ENCODE data around the gene GPX3.

GPX3 gene

GRCh38 chr5:150999704-151000442, 20.5 kb upstream of the GPX3 start:
- H3K27ac ChIP-seq, result no peak overlapping the region
- no peak for TF ChIP-seq CTCF (IDR thresholded peaks at IDR 0.05)
- TF ChIP-seq ZFX (IDR thresholded peaks at IDR 0.05; ENCODE audit: borderline replicate concordance), result no peak

- no peak overlapping the region for H3K27ac ChIP-seq
- no peak for TF ChIP-seq CTCF (IDR thresholded peaks at IDR 0.05)
- no peak for TF ChIP-seq ZFX (IDR thresholded peaks at IDR 0.05; ENCODE audit: borderline replicate concordance)
Observed at GRCh38 chr5:151001436-151001835, 19.0 kb upstream of the GPX3 start.

GRCh38 chr5:151002250-151002649, 18.1 kb upstream of the GPX3 start:
- no peak overlapping the region for H3K27ac ChIP-seq
- peak; percentile 41 for TF ChIP-seq CTCF (IDR thresholded peaks at IDR 0.05)
- TF ChIP-seq ZFX (IDR thresholded peaks at IDR 0.05; ENCODE audit: borderline replicate concordance), result no peak

GRCh38 chr5:151002681-151003502, 17.5 kb upstream of the GPX3 start:
- no peak overlapping the region for H3K27ac ChIP-seq
- TF ChIP-seq CTCF (IDR thresholded peaks at IDR 0.05) (no peak; the same call in 1 of the 2 replicates), ZFX (IDR thresholded peaks at IDR 0.05; ENCODE audit: borderline replicate concordance) (no peak)

- TF ChIP-seq ZFX (IDR thresholded peaks at IDR 0.05; ENCODE audit: borderline replicate concordance) (no peak), CTCF (IDR thresholded peaks at IDR 0.05) (no peak)
- H3K27ac ChIP-seq, result no peak overlapping the region
Observed at GRCh38 chr5:151003503-151003860, 16.9 kb upstream of the GPX3 start.

- TF ChIP-seq CTCF (IDR thresholded peaks at IDR 0.05), result no peak
- TF ChIP-seq ZFX (IDR thresholded peaks at IDR 0.05; ENCODE audit: borderline replicate concordance), result no peak
- H3K27ac ChIP-seq, result no peak overlapping the region
Observed at GRCh38 chr5:151004499-151004898, 15.9 kb upstream of the GPX3 start.

Measured in 22Rv1 (cell line).